GM03348 (cell line): ENCODE results near the gene ANKRD36.
"Not testable (repeated sequence)": the region's sequence is repeated elsewhere in the genome, so short reads cannot be mapped to it uniquely, and the experiment has no call there.

Experiments used
- DNase-seq: peaks from one replicate; pipeline ENCODE4 v3.0.0; 2012; ENCODE audit warnings: low spot score

The ANKRD36 gene

DNA sequence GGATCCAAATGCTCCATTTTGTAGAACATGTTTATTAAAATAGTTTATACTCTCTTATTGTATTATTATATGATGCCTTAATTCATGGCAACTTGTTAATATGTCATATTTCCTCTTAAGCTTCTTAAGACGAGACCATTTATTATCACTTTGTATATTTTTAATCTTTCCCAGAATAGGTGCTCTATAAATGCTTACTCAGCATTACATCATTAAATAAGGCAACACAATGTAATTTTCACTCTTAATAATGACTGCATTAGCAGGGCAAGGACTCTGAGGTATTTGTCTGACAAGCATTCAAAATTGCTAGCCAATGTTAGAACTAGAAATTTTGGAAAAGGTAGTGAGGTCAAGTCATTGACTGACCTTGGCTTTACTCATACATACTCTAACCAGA is 180.7 kb downstream of the ANKRD36 start:
- not testable (repeated sequence) for DNase-seq
